IPS-18a (cell line): Measurements from ENCODE around the gene VPS13D.
A peak's percentile ranks its signal among the peaks of the same experiment; 100 is the strongest.

Experiments
- H3K27ac ChIP-seq: one replicate; pipeline ENCODE4 v1.5.1; 2013; ENCODE audit warnings: low read length
- H3K27me3 ChIP-seq: one replicate; pipeline ENCODE4 v1.6.1; 2013; ENCODE audit warnings: mild to moderate bottlenecking, low read length; ENCODE audit not compliant: control insufficient read depth, insufficient read depth
- H3K36me3 ChIP-seq: one replicate; pipeline ENCODE4 v1.6.1; 2013; ENCODE audit warnings: low read depth, low read length; ENCODE audit not compliant: control insufficient read depth
- H3K4me1 ChIP-seq: one replicate; pipeline ENCODE4 v1.6.1; 2013; ENCODE audit warnings: low read depth, low read length; ENCODE audit not compliant: control insufficient read depth
- H3K4me3 ChIP-seq: one replicate; pipeline ENCODE4 v1.5.1; 2013; ENCODE audit warnings: low read length
- H3K9ac ChIP-seq: one replicate; pipeline ENCODE4 v1.6.1; 2013; ENCODE audit warnings: mild to moderate bottlenecking, low read length, moderate library complexity
- H3K9me3 ChIP-seq: one replicate; pipeline ENCODE4 v1.6.1; 2013; ENCODE audit warnings: low read depth, low read length; ENCODE audit not compliant: control insufficient read depth

The VPS13D gene

GRCh38 chr1:12245733-12246132 is 15.9 kb downstream of the VPS13D start:
- peaks cover 30% of the 10 kb centered on the region for H3K4me1 ChIP-seq
- H3K4me3 ChIP-seq: no peak overlapping the region
- no peaks in the 10 kb centered on the region for H3K27me3 ChIP-seq
- H3K36me3 ChIP-seq: peaks cover 11% of the 10 kb centered on the region
- no peak overlapping the region for H3K27ac ChIP-seq
- H3K9ac ChIP-seq: no peak overlapping the region
- no peaks in the 10 kb centered on the region for H3K9me3 ChIP-seq

- no peak overlapping the region for H3K9ac ChIP-seq
- no peaks in the 10 kb centered on the region for H3K27me3 ChIP-seq
- no peak overlapping the region for H3K4me3 ChIP-seq
- no peaks in the 10 kb centered on the region for H3K9me3 ChIP-seq
- no peak overlapping the region for H3K27ac ChIP-seq
- H3K4me1 ChIP-seq: peaks cover 26% of the 10 kb centered on the region
- peaks cover 16% of the 10 kb centered on the region for H3K36me3 ChIP-seq
Observed at GRCh38 chr1:12246584-12246983, 16.8 kb downstream of the VPS13D start.

- Histone ChIP-seq H3K36me3 (peaks cover 32% of the 10 kb centered on the region), H3K27ac (peak overlapping the region; percentile 80)
Observed at GRCh38 chr1:12249181-12249580, 19.4 kb downstream of the VPS13D start.

GRCh38 chr1:12249748-12250147 is 19.9 kb downstream of the VPS13D start:
- Histone ChIP-seq H3K9me3 (no peaks in the 10 kb centered on the region), H3K4me3 (peak overlapping the region; percentile 22), H3K27ac (peak overlapping the region; percentile 80), H3K27me3 (no peaks in the 10 kb centered on the region), H3K36me3 (peaks cover 32% of the 10 kb centered on the region), H3K9ac (no peak overlapping the region), H3K4me1 (peaks cover 14% of the 10 kb centered on the region)

More at GRCh38 chr1:12249181-12249580, 19.4 kb downstream of the VPS13D start:
- no peaks in the 10 kb centered on the region for H3K27me3 ChIP-seq
- no peaks in the 10 kb centered on the region for H3K9me3 ChIP-seq
- H3K9ac ChIP-seq: no peak overlapping the region
- H3K4me1 ChIP-seq: peaks cover 14% of the 10 kb centered on the region
- H3K4me3 ChIP-seq: peak overlapping the region; percentile 22

GRCh38 chr1:12251442-12251841 is 21.6 kb downstream of the VPS13D start:
- Histone ChIP-seq H3K36me3 (peaks cover 26% of the 10 kb centered on the region), H3K9me3 (no peaks in the 10 kb centered on the region), H3K4me3 (no peak overlapping the region), H3K4me1 (peaks cover 14% of the 10 kb centered on the region), H3K9ac (no peak overlapping the region), H3K27ac (no peak overlapping the region), H3K27me3 (no peaks in the 10 kb centered on the region)

GRCh38 chr1:12255913-12256312 is 26.1 kb downstream of the VPS13D start:
- H3K36me3 ChIP-seq: peaks cover 30% of the 10 kb centered on the region

GRCh38 chr1:12258272-12258671 is 28.4 kb downstream of the VPS13D start:
- H3K4me1 ChIP-seq: no peaks in the 10 kb centered on the region
- no peak overlapping the region for H3K4me3 ChIP-seq
- no peaks in the 10 kb centered on the region for H3K9me3 ChIP-seq
- no peak overlapping the region for H3K27ac ChIP-seq
- no peaks in the 10 kb centered on the region for H3K27me3 ChIP-seq
- H3K9ac ChIP-seq: no peak overlapping the region
- peaks cover 40% of the 10 kb centered on the region for H3K36me3 ChIP-seq

More at GRCh38 chr1:12255913-12256312, 26.1 kb downstream of the VPS13D start:
- H3K9ac ChIP-seq: no peak overlapping the region
- H3K4me3 ChIP-seq: no peak overlapping the region
- H3K27ac ChIP-seq: no peak overlapping the region
- no peaks in the 10 kb centered on the region for H3K9me3 ChIP-seq
- no peaks in the 10 kb centered on the region for H3K4me1 ChIP-seq
- H3K27me3 ChIP-seq: no peaks in the 10 kb centered on the region

GRCh38 chr1:12269351-12269750 is 39.5 kb downstream of the VPS13D start:
- Histone ChIP-seq H3K36me3 (peaks cover 31% of the 10 kb centered on the region), H3K27ac (no peak overlapping the region), H3K9me3 (no peaks in the 10 kb centered on the region), H3K4me3 (no peak overlapping the region), H3K27me3 (no peaks in the 10 kb centered on the region), H3K9ac (no peak overlapping the region), H3K4me1 (no peaks in the 10 kb centered on the region)

GRCh38 chr1:12271033-12271432 is 41.2 kb downstream of the VPS13D start:
- Histone ChIP-seq H3K9me3 (no peaks in the 10 kb centered on the region), H3K4me3 (no peak overlapping the region), H3K36me3 (peaks cover 28% of the 10 kb centered on the region), H3K27ac (no peak overlapping the region), H3K9ac (no peak overlapping the region), H3K27me3 (no peaks in the 10 kb centered on the region), H3K4me1 (no peaks in the 10 kb centered on the region)

GRCh38 chr1:12272770-12273169 is 42.9 kb downstream of the VPS13D start:
- Histone ChIP-seq H3K27me3 (no peaks in the 10 kb centered on the region), H3K4me1 (no peaks in the 10 kb centered on the region), H3K9me3 (no peaks in the 10 kb centered on the region), H3K4me3 (no peak overlapping the region), H3K36me3 (peaks cover 39% of the 10 kb centered on the region), H3K9ac (no peak overlapping the region), H3K27ac (no peak overlapping the region)

GRCh38 chr1:12275370-12275769 is 45.5 kb downstream of the VPS13D start:
- no peaks in the 10 kb centered on the region for H3K27me3 ChIP-seq
- no peak overlapping the region for H3K9ac ChIP-seq
- H3K4me1 ChIP-seq: no peaks in the 10 kb centered on the region
- H3K27ac ChIP-seq: no peak overlapping the region
- peaks cover 31% of the 10 kb centered on the region for H3K36me3 ChIP-seq
- no peaks in the 10 kb centered on the region for H3K9me3 ChIP-seq
- H3K4me3 ChIP-seq: no peak overlapping the region

GRCh38 chr1:12276225-12276624 is 46.4 kb downstream of the VPS13D start:
- H3K4me3 ChIP-seq: no peak overlapping the region
- no peaks in the 10 kb centered on the region for H3K9me3 ChIP-seq
- H3K4me1 ChIP-seq: no peaks in the 10 kb centered on the region
- no peaks in the 10 kb centered on the region for H3K27me3 ChIP-seq
- no peak overlapping the region for H3K27ac ChIP-seq
- H3K9ac ChIP-seq: no peak overlapping the region
- H3K36me3 ChIP-seq: peaks cover 27% of the 10 kb centered on the region
